NCI-H748 (cell line): ENCODE results near the gene CABP1.
"Not testable (repeated sequence)": the region's sequence is repeated elsewhere in the genome, so short reads cannot be mapped to it uniquely, and the experiment has no call there.

Source experiments
- DNase-seq: peaks from one replicate; lab custom pipeline; 2025; ENCODE audit not compliant: unreplicated experiment; lab: John Stamatoyannopoulos, UW

CABP1 gene

GRCh38 chr12:120666571-120667390, 26.4 kb downstream of the CABP1 start:
- no peak for DNase-seq

GRCh38 chr12:120668091-120668867, 27.9 kb downstream of the CABP1 start:
- DNase-seq = no peak

DNA sequence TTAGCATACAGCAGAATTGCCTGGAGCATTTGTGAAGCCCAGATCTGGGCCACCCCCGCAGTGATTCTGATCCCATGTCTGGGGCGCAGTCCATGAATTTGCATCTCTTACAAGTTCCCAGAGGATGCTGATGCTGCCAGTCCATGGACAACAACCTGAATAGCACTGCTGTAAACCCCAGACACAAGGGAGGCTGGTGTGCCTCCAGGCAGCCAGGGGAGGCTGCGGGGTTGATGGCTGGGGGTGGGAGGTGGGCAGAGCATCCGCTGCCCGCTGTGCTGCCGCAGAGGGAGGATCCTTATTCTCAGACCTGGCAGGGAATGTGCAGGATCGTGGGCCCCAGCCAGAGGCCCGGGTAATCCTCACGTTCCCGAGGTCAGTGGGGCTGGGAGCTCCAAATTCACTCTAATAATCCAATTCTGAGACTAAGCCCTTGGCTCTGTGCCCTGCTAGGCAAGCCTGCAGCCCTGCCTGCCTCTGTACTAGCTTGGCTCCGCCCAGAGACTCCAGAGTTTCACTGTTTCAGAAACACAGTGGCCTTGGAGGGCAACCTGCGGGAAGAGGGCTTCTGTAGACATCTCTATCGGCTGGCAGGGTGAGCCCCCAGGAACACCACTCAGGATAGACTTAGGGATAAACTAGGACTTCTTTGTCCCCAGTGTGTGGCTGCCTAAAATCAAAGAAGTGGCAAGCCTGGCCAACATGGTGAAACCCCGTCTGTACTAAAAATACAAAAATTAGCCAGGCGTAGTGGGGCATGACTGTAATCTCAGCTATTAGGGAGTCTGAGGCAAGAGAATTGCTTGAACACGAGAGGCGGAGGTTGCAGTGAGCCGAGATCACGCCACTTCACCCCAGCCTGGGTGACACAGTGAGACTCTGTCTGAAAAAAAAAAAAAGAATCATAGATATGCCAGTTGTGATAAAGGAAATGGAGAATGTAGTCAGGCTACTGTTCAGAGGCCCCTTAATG, 28.7 kb downstream of the CABP1 start:
- no peak for DNase-seq

GRCh38 chr12:120670237-120670636, 29.8 kb downstream of the CABP1 start:
- not testable (repeated sequence) for DNase-seq

DNA sequence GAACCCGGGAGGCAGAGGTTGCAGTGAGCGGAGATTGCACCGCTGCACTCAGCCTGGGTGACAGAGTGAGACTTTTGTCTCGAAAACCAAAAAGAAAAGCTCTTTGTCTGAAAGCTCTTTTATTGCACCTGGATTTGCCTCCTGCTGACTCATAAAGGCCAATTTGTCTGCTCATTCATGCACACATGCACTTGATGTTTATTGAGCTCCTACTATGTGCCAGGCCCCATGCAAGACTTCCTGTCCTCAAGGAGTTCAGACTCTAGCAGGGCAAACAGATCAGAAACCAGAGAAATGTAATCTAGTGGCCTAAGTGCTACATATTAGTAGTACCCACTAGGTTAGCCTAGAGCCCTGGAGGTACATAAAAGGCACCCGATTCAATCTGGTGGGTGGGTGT, 30.2 kb downstream of the CABP1 start:
- no peak for DNase-seq

GRCh38 chr12:120674097-120674636, 33.7 kb downstream of the CABP1 start:
- no peak for DNase-seq

DNA sequence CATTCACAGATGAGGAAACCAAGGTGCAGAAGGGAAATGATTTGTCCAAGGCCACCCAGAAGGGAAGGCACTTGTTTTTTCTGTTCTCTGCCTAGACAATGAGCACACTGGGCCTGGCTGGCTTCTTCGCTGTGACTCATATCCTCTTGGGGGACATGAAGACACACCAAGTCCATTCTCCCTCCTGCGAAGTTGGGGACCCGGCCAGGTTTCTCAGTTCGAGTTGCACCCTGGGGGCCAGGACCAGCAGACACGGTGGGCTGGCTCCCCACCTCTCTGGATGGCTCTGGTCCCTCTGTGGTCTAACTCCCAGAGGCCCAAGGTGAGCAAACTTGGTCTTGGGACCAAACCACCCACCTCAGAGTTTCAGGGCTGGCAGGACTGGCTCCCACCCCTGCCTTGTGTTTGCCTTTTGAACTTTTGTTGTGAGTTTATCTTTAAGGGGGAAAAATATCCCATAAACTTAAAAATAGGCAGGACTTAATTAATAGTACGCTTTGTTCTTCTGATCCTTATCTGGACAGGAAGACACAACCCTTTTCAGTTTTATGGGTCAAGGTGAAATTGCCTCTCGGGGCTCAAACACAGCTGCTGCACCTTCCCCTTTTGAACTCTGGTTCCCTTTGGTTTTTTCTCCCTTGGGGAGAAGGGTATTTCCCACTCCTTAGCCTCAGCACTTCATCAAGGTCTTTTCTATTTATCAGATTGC, 37.5 kb downstream of the CABP1 start:
- no peak for DNase-seq

- no peak for DNase-seq
These were observed 38.1 kb downstream of the CABP1 start for GRCh38 chr12:120678572-120678971.

GRCh38 chr12:120680165-120680738, 39.8 kb downstream of the CABP1 start:
- DNase-seq = no peak

GRCh38 chr12:120684523-120684932, 44.1 kb downstream of the CABP1 start:
- DNase-seq = no peak

DNA sequence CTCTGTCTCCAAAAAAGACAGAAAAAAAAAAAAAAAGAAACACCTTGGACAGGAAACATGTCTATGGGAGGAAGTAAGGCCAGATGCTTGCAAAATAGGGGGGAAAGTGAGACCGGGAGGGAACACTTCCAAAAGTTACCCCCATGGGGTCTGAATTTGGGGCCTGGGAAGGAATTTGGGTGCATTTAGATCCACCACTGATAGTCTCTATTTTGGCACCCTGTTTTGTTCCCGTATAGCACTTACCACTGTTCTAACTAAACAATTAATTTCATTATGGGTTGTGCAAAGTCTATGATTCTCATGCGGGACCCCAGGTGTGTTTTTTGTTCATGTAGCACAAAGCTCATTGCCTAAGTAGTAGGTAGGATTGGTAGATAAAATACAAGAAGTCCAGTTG, 45.1 kb downstream of the CABP1 start:
- no peak for DNase-seq

DNA sequence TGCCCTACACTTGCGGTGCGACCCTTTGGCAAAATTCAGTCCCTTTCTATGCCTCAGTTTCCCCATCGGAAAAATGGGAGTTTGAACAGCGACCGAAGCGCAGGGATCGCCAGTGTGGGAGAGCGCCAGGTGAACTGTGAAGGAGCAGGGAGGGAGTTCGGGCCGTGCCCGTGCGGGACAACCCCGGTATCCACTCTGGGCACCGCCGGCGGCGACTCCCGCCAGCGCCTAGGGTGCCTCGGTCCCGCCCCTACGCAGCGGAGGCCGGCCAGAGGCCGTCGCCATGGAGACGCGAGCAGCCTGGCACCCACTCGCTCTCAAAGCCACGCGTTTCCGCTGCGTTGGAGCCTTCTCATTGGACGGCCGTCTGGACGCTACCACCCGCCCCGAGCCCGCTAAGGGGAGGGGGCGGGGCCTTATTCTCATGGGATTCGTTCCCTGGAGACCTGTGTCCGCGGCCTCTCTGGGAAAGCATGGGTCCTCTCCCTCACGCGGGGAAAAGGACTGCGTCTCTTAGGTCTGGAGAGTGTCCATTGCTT, 45.8 kb downstream of the CABP1 start:
- DNase-seq = peak; percentile 99

DNA sequence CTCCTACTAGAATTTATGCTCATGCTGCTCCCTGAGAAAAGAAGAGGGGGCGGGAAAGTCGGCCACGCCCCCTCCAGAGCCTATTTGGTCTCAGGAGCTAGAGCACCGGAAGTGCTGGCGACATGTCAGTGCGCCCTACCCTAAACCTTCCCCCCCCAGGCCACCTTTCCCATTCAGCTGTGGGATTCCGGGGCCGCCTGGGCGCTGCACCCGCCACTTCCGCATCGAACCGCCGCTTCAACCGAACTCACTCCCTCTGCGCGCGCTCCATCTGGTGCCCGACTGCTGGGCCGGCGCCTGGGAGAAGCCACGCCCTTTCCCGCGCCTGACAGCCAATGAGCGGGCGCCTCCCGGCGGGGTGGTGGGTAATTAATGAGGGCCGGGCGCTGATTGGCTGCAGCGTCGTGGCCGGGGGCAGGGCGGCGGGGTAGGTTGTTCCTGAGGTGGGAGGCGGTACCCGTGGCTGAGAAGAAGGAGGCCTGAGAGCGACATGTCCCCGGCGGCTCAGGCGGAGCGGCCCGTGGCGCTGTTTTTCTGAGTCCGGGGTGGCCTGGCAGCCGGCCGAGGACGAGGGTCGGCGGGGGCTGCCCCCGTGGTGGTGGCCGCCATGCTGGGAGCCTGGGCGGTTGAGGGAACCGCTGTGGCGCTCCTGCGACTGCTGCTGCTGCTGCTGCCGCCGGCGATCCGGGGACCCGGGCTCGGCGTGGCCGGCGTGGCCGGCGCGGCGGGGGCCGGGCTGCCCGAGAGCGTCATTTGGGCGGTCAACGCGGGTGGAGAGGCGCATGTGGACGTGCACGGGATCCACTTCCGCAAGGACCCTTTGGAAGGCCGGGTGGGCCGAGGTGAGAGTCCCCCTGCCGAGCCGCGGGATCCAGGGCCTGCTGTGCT, 46.5 kb downstream of the CABP1 start, which contains the start of gene MLEC:
MLEC (plus strand) TSS at position 460 of the 888 bp plus-strand sequence; CDS start at position 608, 148 bp downstream.
- peak; percentile 98 for DNase-seq

DNA sequence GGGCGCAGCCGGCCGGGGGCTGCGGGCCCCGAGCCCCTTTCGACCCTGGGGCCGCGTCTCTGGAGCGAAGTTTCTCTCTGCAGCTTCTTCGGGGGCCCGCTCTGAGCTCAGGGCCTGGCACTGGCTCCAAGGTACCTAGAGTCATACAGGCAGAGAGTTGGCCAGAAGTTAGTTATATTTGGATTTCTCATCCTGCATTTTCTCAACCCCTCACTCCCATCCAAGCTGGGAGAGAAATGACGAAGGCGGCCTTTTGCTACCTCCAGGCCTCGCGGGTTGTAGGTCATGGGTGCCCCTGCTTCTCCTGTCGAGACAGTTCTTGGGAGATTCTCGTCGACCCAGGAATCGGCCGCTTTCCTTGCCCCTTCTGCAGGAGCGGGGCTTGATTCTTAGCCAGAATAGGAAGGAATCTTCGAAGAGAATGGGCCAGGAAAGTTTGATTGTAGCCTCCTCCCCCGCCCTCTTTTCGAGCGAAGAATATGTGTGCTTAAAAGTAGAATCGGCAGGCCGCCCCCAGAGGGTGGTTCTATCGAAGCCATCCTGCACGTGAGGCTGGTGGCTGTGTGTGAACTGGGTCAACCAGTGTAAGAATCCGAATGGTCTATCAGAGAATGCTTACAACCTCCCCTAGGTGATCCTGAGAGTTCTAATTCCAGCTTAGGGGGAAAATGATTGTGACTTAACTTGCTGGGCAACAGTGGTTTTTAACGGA, 47.3 kb downstream of the CABP1 start:
- DNase-seq = peak; percentile 16

GRCh38 chr12:120688527-120689071, 48.2 kb downstream of the CABP1 start:
- peak; percentile 14 for DNase-seq

GRCh38 chr12:120689397-120690082, 49.1 kb downstream of the CABP1 start:
- no peak for DNase-seq

DNA sequence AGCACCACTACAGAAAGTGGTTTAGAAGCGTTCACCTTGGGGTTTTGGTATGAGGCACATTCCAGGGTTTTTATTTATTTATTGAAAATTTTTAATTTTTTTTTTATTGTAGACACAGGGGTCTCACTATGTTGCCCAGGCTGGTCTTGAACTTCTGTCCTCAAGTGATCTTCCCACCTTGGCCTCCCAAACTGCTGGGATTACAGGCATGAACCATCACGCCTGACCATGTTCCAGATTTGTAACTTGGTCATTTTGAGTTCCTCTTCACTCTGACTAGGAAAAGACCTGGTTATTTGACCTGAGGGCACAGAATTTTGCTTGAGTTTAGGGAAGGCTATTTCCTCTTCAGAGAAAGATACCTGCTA, 49.6 kb downstream of the CABP1 start:
- no peak for DNase-seq
